GM18907 (cell line): Measurements from ENCODE around the gene NCAPD2.

ENCODE experiments used
- ATAC-seq: cut with Tn5 transposase; IDR thresholded peaks from one replicate; pipeline ENCODE4 v1.9.1; 2021; ENCODE audit warnings: mild to moderate bottlenecking, moderate library complexity; ENCODE audit not compliant: unreplicated experiment

NCAPD2 gene

GRCh38 chr12:6569312-6569711 lies 75.4 kb downstream of the NCAPD2 start:
- ATAC-seq, result no peak

- no peak for ATAC-seq
These were observed 75.9 kb downstream of the NCAPD2 start for GRCh38 chr12:6569786-6570185.

DNA sequence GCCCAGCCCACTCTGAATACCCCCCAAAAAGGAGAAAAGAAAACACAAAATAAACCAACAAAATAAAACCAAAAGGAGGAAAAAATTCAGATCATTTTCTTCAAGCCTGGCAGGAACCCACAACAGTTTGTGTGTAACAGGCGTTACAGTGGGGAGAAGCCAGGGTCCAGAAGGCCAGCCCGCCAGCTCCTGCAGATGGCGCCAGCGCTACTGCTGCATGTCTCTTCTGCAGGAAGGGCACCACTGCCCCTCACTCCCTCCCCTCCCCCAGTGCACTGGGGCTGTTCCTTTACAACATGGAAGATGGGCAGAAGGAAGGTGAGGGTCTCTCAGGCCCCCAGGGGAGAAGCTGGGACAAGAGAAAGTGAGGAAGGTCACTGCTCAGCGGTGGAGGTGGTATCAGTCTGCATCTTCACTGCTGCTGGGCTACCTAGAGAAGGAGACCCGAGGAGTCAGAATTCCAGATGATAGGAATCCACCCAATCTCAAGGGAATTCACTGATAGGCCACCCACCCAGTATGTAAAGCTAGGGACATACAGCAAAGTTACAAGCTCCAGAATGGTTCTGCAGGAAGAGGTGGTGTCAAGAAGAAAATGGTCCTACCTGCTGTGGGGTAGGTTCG lies 76.5 kb downstream of the NCAPD2 start:
- no peak for ATAC-seq

DNA sequence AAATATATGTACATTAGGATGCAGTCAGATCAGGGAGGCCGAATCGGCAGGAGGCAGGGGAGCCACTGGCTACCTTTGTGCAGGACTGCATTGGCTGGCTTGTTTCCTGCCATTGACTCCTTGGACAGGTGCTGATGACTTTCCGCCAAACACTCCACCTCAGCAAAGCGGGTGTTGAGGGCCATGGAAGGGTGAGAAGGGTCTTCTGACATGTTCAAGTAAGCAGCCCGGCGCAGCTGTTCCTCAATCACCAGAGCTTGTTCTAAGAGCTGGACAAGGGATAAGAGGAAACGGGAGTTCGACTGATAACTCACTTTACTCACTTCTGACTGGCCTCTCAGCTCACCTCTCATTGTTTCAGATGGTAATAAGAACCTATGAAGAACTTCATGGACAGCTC lies 79.1 kb downstream of the NCAPD2 start:
- ATAC-seq, result no peak

DNA sequence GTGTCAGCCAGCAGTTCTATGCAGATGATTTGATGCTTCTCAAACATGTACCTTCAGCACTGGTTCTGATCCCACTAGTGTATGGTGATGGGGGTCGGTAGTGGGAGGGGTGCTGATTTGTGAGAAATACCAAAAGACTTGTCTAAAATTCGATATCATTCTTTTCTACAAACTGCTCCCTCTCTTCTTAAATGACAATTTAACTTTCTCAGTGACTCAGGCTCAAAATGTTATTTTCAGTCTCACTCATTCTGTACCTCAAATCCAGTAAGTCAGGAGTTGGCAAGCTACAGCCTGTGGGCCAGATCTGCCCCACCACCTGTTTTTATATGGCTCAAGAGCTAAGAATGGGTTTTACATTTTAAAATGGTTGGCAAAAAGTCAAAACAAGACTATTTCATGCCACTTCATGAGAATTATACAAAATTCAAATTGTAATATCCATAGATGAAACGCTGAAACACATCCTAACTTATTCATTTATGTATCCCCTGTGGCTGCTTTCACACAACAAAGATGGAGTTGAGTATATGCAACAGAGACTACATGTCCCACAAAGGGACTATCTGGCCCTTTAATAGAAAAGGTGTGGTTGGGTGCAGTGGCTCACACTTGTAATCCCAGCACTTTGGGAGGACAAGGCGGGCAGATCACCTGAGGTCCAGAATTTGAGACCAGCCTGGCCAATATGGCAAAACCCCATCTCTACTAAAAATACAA lies 80.8 kb downstream of the NCAPD2 start:
- ATAC-seq, result no peak

- ATAC-seq, result no peak
These were observed 81.7 kb downstream of the NCAPD2 start for GRCh38 chr12:6575648-6576047.
